PFSK-1 (cell line): ENCODE results near the gene DIPK1C.

Experiments
- FOXP2 ChIP-seq: optimal IDR thresholded peaks from 2 replicates; pipeline ENCODE3; 2011; ENCODE audit warnings: borderline replicate concordance, control low read depth, inconsistent platforms; ENCODE audit not compliant: insufficient read depth; ENCODE audit errors: extremely low read length, extremely low read depth
- POLR2AphosphoS5 ChIP-seq: IDR thresholded peaks from 2 replicates; pipeline ENCODE4 v1.6.1; 2012; ENCODE audit warnings: low read depth, mild to moderate bottlenecking, control low read depth, low read length, moderate library complexity
- SIN3A ChIP-seq: IDR thresholded peaks from 2 replicates; pipeline ENCODE4 v1.6.1; 2012; ENCODE audit warnings: mild to moderate bottlenecking, low read length, moderate library complexity, borderline replicate concordance; ENCODE audit not compliant: insufficient read depth
- TAF1 ChIP-seq: IDR thresholded peaks from 2 replicates; pipeline ENCODE4 v1.6.1; 2012; ENCODE audit warnings: low read length, control low read depth, borderline replicate concordance; ENCODE audit not compliant: insufficient read depth
- TF ChIP-seq, protein P1 (sequence below), 2 experiments: IDR thresholded peaks; 2 replicates each; pipeline versions ENCODE4 v1.6.1 to v1.8.0; 2011 to 2012; ENCODE audit warnings: low read depth in 2 of 2, low read length in 2 of 2, control low read depth in 1 of 2, inconsistent platforms in 1 of 2, mild to moderate bottlenecking in 1 of 2, moderate library complexity in 1 of 2; ENCODE audit not compliant: insufficient read depth in 1 of 2

The DIPK1C gene

DNA sequence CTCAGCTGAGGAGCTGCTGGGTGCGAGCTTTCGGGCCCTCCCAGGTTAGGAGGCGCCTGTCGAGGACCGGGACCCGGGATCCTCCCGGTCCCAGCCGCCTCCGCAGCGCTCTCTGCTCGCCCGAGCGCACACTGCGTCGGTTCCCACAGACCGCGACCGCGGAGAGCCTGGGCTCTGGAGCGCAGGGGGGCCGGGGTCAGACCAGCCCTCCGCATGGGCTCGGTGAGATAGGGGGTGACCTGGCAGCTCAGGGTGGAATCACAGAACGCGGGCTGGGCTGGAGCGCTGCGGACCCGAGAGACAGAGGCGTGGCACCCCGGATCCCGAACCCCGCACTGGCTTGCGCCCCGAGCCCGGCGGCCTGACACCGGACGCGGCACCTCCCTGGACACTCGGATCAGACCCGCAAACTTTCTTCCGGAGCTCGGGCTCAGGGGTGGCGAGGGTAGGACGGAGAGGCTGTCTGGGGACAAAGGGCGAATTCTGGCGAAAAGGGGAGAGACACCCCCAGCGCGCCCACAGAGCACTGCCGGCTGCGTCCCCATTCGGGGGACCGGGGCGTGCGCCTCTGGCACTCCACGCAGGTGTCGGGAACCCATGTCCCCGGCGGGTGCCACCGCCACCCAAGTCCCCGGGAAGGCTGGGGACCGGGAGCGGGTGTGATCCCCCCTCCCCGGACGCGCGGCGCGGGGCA, 612 bp downstream of the DIPK1C start:
- TF ChIP-seq SIN3A (no peak), POLR2AphosphoS5 (no peak), TAF1 (no peak), FOXP2 (no peak)
- TF ChIP-seq, protein P1, sequence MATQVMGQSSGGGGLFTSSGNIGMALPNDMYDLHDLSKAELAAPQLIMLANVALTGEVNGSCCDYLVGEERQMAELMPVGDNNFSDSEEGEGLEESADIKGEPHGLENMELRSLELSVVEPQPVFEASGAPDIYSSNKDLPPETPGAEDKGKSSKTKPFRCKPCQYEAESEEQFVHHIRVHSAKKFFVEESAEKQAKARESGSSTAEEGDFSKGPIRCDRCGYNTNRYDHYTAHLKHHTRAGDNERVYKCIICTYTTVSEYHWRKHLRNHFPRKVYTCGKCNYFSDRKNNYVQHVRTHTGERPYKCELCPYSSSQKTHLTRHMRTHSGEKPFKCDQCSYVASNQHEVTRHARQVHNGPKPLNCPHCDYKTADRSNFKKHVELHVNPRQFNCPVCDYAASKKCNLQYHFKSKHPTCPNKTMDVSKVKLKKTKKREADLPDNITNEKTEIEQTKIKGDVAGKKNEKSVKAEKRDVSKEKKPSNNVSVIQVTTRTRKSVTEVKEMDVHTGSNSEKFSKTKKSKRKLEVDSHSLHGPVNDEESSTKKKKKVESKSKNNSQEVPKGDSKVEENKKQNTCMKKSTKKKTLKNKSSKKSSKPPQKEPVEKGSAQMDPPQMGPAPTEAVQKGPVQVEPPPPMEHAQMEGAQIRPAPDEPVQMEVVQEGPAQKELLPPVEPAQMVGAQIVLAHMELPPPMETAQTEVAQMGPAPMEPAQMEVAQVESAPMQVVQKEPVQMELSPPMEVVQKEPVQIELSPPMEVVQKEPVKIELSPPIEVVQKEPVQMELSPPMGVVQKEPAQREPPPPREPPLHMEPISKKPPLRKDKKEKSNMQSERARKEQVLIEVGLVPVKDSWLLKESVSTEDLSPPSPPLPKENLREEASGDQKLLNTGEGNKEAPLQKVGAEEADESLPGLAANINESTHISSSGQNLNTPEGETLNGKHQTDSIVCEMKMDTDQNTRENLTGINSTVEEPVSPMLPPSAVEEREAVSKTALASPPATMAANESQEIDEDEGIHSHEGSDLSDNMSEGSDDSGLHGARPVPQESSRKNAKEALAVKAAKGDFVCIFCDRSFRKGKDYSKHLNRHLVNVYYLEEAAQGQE (IDR thresholded peaks at IDR 0.05; ENCODE audit: insufficient read depth in 1 of 2, low read depth in 2 of 2, low read length in 2 of 2): no peak

DNA sequence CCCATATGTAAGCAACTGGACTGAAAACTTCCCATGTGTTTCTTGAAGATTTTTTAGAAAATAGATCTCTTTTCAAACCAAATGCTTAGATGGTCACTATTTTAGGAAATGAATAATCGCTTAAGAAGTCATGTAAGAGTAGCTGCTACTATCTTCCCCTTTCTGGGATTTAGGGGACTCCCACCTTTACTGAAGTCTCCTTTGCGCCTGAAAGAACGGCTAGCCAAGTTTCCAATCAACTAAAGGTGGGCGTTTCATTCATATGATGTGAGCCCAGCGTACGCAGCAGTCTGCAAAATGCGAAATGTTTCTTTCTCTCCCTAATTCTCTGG, 1.1 kb downstream of the DIPK1C start:
- no peak for TF ChIP-seq SIN3A
- TF ChIP-seq, protein P1 (IDR thresholded peaks at IDR 0.05; ENCODE audit: insufficient read depth in 1 of 2, low read depth in 2 of 2, low read length in 2 of 2): no peak
- no peak for TF ChIP-seq FOXP2
- TF ChIP-seq TAF1: no peak
- no peak for TF ChIP-seq POLR2AphosphoS5

DNA sequence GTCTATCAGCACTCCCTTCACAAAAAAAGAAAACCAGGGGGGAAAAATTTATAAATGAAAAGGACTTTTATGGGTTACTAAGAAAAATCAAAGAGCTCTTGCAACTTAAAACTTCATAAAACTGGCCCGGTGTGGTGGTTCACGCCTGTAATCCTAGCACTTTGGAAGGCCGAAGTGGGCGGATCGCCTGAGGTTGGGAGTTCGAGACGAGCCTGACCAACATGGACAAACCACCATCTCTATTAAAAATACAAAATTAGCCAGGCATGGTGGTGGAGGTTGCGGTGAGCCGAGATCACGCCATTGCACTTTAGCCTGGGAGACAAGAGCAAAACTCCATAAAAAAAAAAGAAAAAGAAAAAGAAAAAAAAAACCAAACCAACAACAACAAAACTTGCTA, 1.7 kb downstream of the DIPK1C start:
- TF ChIP-seq TAF1: no peak
- no peak for TF ChIP-seq POLR2AphosphoS5
- TF ChIP-seq SIN3A: no peak
- TF ChIP-seq, protein P1 (IDR thresholded peaks at IDR 0.05; ENCODE audit: insufficient read depth in 1 of 2, low read depth in 2 of 2, low read length in 2 of 2): no peak
- TF ChIP-seq FOXP2: no peak

DNA sequence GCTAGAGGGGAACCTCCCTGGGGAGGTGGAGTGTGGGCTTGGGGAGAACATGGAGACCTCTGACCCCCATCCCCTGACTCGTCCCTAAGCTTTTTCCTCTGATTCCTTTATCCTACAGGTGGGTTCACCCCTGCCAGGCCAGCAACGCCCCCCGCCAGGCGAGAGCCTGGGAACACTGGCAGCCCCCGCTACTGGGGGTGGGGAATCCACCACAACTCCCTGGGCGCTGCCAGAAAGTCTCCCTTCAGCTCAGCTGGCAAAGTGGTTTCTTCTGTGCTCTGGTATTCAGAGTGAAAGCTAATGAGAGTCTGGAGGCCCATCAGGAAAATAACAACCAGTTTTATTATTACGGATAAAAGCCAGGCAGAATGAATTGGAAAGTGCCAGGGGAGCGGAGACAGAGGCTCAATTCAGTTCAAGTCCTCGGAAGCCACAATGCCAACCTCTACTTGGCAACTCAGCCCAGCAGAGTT, 2.8 kb downstream of the DIPK1C start:
- no peak for TF ChIP-seq FOXP2

DNA sequence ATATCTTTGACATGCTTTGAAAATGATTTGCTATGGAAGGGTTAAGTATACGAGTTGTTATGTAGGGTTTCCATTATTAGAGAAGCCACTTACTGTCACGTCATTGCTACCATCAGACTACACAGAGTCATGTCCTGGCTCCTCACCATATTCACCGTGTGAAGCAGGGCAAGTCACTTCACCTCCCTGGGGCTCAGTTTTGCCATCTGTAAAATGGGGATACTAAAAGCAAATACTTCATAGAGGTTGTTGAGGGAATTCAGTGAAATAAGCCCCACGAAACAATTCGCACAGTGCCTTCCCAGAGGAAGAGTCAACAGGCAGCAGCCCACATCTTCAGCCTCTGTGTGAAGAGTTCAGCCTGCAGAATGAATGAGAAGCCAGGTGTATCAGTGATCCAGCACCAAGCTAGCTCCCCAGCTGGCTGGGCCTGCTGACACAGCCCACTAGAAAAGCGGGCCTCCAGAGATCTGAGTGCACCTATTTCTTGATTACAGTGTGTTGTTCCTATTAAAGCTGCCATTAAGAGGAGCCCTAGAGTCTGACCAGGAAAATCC, 3.4 kb downstream of the DIPK1C start:
- TF ChIP-seq POLR2AphosphoS5 (no peak), SIN3A (no peak), TAF1 (no peak), FOXP2 (no peak)
- TF ChIP-seq, protein P1 (IDR thresholded peaks at IDR 0.05; ENCODE audit: insufficient read depth in 1 of 2, low read depth in 2 of 2, low read length in 2 of 2): no peak
